Vagina (tissue), 2 donors: ENCODE results near the gene GRB7.

Experiments used
- CTCF ChIP-seq, 3 experiments: fragments of 450-650 bp in 2 of 3; fragments of 200-600 bp in 1 of 3; sonication (generic) in 1 of 3; IDR thresholded peaks; one replicate each; pipeline ENCODE4 v1.5.1; 2017 to 2019; ENCODE audit warnings: antibody characterized with exemption in 3 of 3, mild to moderate bottlenecking in 2 of 3, moderate library complexity in 2 of 3
- POLR2A ChIP-seq, 2 donors: fragments of 450-650 bp; IDR thresholded peaks; one replicate each; pipeline ENCODE4 v1.6.1; 2017; ENCODE audit warnings: antibody characterized with exemption in 2 of 2, mild to moderate bottlenecking in 2 of 2, moderate library complexity in 2 of 2
- POLR2AphosphoS5 ChIP-seq, 2 donors: sonication (generic); formaldehyde crosslinking; IDR thresholded peaks; one replicate each; pipeline ENCODE4 v1.9.0; 2017; ENCODE audit warnings: antibody characterized with exemption in 2 of 2, mild to moderate bottlenecking in 2 of 2, low read depth in 1 of 2; ENCODE audit not compliant: insufficient read depth in 1 of 2

- TF ChIP-seq CTCF (IDR thresholded peaks at IDR 0.05) (no peak), POLR2AphosphoS5 (IDR thresholded peaks at IDR 0.05; ENCODE audit: insufficient read depth in 1 of 2, low read depth in 1 of 2) (no peak), POLR2A (IDR thresholded peaks at IDR 0.05) (no peak)
These were observed 49.3 kb downstream of the GRB7 start for GRCh38 chr17:39787041-39787440.
